Right lobe of liver (tissue), 6 donors: ENCODE data around the gene MYH7B. TPM values are rescaled to one million over a fixed set of nuclear protein-coding genes. Genes with fewer than 3 reads are reported as not detected.

ENCODE experiments used
- ATAC-seq, 4 donors: fragments of 200-7000 bp; cut with Tn5 transposase; one replicate each; pipeline ENCODE4 v1.9.1; 2020; ENCODE audit warnings: mild to moderate bottlenecking in 4 of 4, moderate library complexity in 4 of 4
- DNase-seq, 3 donors: peaks; one replicate each; pipeline ENCODE4 v3.0.0-alpha.2; 2020
- H3K27ac ChIP-seq, 3 donors: fragments of 200-600 bp; one replicate each; pipeline ENCODE4 v1.8.0; 2022
- H3K27me3 ChIP-seq, 2 donors: fragments of 200-600 bp; one replicate each; pipeline ENCODE4 v1.8.0; 2022
- H3K36me3 ChIP-seq, 4 donors: fragments of 200-600 bp; sonication (generic) in 1 of 4; one replicate each; pipeline versions ENCODE4 v1.5.1 to v1.8.0; 2017 to 2022; ENCODE audit warnings: control low read depth in 1 of 4
- H3K4me1 ChIP-seq, 4 donors: fragments of 200-600 bp; sonication (generic) in 1 of 4; one replicate each; pipeline versions ENCODE4 v1.5.1 to v1.8.0; 2017 to 2022; ENCODE audit warnings: control low read depth in 1 of 4
- H3K4me3 ChIP-seq, 3 donors: fragments of 200-600 bp; one replicate each; pipeline ENCODE4 v1.8.0; 2022
- H3K9me3 ChIP-seq, 4 donors: fragments of 200-600 bp; sonication (generic) in 1 of 4; one replicate each; pipeline versions ENCODE4 v1.5.1 to v1.8.0; 2017 to 2022; ENCODE audit warnings: control low read depth in 1 of 4
- POLR2A ChIP-seq: fragments of 450-650 bp; IDR thresholded peaks from one replicate; pipeline ENCODE4 v1.6.1; 2017; ENCODE audit warnings: antibody characterized with exemption, mild to moderate bottlenecking
- WGBS: methylation state at CpG from one replicate; pipeline ENCODE4 v1.1.6; 2018; ENCODE audit warnings: low coverage, low lambda C conversion rate; ENCODE audit not compliant: insufficient coverage; ENCODE audit errors: missing lambda C conversion rate; 5-methylcytosine and 5-hydroxymethylcytosine counted together
- intact Hi-C, 2 donors: fragments of 100-400 bp; cut with DNase I; formaldehyde crosslinking; loops; one replicate each; pipeline versions ENCODE4 v1.11.2 to v1.14.1; 2022
- total RNA-seq, 6 experiments: library from RNA; depleted of rRNA in 2 of 6; stranded (reverse); fragments of >200 nt in 2 of 6; fragmentation: NEBNext Ultra II Directional in 3 of 6; extraction: Animal tissue kit (Norgen Biotek cat#: 25700) in 3 of 6; gene quantifications; one replicate each; pipeline versions ENCODE4 v1.1.0 to v1.2.4, GENCODE V29; 2016 to 2023
- TF ChIP-seq, protein P1 (sequence below), 4 donors: fragments of 200-600 bp in 3 of 4; fragments of 450-650 bp in 1 of 4; IDR thresholded peaks; one replicate each; pipeline versions ENCODE4 v1.5.1 to v1.8.0; 2016 to 2022; ENCODE audit warnings: antibody characterized with exemption in 4 of 4, mild to moderate bottlenecking in 2 of 4
- donor health status: DM: no; HTN: yes; CAD: no.
- donor health status: DM: no; HTN: no; CAD: no.
- donor health status: DM: no; HTN: no; CAD: no.
- donor health status: DM: no; HTN: yes; CAD: no.
- donor health status: DM: no; HTN: yes; CAD: no.

The MYH7B gene
- total RNA-seq, 6 experiments from 2014 or later: 0.11 to 1.0 (median 0.39) TPM; not detected in 1

DNA sequence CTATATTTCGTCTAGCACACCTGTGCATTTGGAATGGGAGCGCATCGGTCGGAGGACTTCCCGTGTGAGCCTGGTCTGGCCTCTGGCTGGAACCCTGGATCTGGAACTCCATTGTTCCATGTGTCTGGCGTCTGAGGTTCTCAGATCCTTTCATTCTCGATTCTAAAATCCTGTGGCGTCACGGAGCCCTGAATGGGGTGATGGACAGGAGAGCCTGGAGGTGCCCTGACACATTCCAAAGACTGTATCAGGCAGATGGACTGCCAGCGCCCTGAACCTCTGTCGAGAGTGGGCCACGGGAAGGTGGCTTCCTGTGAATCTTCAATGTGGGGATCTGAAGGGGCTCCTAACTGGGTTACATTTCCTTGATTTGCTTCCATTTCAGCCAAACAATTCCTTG lies 20.6 kb downstream of the MYH7B start:
- TF ChIP-seq, protein P1, sequence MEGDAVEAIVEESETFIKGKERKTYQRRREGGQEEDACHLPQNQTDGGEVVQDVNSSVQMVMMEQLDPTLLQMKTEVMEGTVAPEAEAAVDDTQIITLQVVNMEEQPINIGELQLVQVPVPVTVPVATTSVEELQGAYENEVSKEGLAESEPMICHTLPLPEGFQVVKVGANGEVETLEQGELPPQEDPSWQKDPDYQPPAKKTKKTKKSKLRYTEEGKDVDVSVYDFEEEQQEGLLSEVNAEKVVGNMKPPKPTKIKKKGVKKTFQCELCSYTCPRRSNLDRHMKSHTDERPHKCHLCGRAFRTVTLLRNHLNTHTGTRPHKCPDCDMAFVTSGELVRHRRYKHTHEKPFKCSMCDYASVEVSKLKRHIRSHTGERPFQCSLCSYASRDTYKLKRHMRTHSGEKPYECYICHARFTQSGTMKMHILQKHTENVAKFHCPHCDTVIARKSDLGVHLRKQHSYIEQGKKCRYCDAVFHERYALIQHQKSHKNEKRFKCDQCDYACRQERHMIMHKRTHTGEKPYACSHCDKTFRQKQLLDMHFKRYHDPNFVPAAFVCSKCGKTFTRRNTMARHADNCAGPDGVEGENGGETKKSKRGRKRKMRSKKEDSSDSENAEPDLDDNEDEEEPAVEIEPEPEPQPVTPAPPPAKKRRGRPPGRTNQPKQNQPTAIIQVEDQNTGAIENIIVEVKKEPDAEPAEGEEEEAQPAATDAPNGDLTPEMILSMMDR (IDR thresholded peaks at IDR 0.05): no peak
- TF ChIP-seq POLR2A: no peak
- peak in 1 of 3 donors; percentile 20 for DNase-seq
- no peak overlapping the region for H3K27ac ChIP-seq
- intact Hi-C loops: no loop called here
- H3K27me3 ChIP-seq: no peaks in the 10 kb centered on the region
- no peaks in the 10 kb centered on the region for H3K36me3 ChIP-seq
- no peaks in the 10 kb centered on the region for H3K9me3 ChIP-seq
- 86% methylated on average over 4 of the region's 12 CpGs for WGBS
- no peak overlapping the region for H3K4me3 ChIP-seq
- ATAC-seq: no peak
- H3K4me1 ChIP-seq: no peaks in the 10 kb centered on the region

DNA sequence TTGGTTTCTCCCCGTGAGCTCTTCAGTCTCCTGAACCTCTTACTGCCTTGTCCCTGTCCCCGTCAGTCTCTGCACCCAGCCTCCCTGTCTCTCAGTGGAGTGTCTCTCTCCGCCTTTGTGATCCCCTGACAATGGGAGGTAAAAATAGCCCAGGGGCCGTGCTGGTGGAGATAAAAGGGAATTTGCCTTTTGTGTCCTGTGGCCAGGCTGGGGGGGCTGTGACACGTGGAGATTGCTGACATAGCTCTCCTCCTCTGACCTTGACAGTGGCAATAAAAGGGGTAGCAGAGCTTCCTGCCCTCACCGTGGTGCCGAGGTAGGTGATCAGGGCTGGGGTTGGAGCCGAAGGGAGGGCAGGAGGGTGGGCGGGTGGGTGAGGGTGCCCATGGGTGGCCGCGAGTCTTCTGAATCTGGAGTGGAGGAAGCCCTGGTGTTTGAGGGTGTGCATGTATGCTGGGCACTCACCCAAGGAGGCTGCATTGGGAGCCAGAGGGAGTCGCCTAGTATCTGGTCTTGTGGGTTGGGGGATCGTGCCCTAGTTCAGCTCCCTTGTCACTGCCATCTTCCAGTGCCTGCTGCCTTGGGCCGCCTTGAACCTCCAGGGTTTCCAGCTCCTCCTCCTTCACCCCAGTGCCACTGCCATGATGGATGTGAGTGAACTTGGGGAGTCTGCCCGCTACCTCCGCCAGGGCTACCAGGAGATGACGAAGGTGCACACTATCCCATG lies 21.9 kb downstream of the MYH7B start:
- DNase-seq (no peak), ATAC-seq (peak in 1 of 4 donors; percentile 8)
- Histone ChIP-seq H3K27me3 (no peaks in the 10 kb centered on the region), H3K4me3 (no peak overlapping the region), H3K4me1 (no peaks in the 10 kb centered on the region), H3K9me3 (no peaks in the 10 kb centered on the region), H3K36me3 (no peaks in the 10 kb centered on the region), H3K27ac (no peak overlapping the region)
- WGBS: 38% methylated on average over 9 of the region's 17 CpGs
- no peak for TF ChIP-seq POLR2A
- TF ChIP-seq, protein P1 (IDR thresholded peaks at IDR 0.05): no peak
- intact Hi-C loops: no loop called here

DNA sequence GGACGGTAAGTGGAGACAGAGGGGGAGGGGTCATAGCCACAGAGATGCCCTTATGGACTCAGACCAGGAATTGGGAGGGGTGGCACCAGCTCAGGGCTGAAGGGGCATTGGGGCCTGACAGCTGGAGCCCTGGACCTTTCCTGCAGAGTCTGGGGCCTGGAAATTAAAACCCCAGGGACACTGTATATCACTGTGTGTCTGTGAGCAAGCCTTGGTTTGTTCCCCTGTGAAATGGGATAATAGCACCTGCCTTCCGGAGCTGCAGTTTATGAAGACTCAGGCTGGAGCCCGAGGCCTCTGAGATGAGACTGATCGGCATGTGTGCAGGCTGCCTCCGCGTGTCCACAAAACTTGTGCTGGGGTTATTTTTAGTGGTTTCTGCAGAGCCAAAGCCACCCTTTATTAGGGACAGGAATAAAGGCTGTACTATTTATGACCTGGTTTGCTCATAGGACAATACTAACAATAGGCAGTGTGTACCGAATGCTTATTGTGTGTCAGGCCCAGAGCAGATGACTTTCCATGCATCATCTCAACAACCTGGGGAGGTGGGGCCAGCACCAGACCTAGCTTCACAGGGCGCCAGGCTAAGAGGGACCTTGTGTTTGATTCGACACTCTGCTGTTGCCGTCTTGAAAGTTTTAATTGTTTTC lies 22.6 kb downstream of the MYH7B start:
- intact Hi-C loops: no loop called here
- Histone ChIP-seq H3K9me3 (no peaks in the 10 kb centered on the region), H3K36me3 (no peaks in the 10 kb centered on the region), H3K27ac (no peak overlapping the region), H3K4me3 (no peak overlapping the region), H3K27me3 (no peaks in the 10 kb centered on the region), H3K4me1 (no peaks in the 10 kb centered on the region)
- TF ChIP-seq POLR2A: no peak
- TF ChIP-seq, protein P1 (IDR thresholded peaks at IDR 0.05): no peak
- DNase-seq (no peak), ATAC-seq (no peak)
- 81% methylated on average over 6 of the region's 10 CpGs for WGBS

DNA sequence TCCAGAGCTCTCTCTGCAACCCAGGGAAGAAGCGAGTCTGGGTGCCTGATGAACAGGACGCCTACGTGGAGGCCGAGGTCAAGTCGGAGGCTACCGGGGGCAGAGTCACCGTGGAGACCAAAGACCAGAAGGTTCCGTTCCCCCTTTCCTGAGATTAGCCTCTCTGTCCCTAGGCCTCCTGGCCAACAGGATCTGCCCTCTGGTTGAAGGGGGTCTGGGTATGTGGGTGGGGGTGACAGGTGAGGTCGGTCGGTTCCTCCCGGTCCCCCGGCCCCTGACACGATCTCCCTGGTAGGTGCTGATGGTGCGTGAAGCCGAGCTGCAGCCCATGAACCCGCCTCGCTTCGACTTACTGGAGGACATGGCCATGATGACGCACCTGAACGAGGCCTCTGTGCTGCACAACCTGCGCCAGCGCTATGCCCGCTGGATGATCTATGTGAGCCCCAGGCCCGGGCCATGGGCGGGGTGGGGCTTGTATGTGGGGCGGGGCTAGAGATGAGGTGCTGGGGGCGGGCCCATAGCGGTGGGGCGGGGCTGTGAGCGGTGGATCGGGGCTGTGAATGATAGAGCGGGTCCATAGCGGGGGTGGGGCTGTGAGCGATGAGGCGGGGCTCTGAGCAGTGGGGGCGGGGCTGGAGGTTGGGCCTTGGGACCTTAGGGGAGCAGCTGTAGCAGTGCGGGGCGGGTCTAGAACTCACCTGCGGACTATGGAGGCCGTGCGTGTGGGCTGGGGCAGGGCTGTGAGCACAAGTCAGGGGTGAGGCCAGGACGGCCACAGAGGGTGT lies 23.9 kb downstream of the MYH7B start:
- no peaks in the 10 kb centered on the region for H3K27me3 ChIP-seq
- H3K36me3 ChIP-seq: no peaks in the 10 kb centered on the region
- H3K4me1 ChIP-seq: no peaks in the 10 kb centered on the region
- no peak overlapping the region for H3K27ac ChIP-seq
- 72% methylated on average over 16 of the region's 42 CpGs for WGBS
- intact Hi-C loops: no loop called here
- ATAC-seq (no peak), DNase-seq (peak in 1 of 3 donors; percentile 12)
- H3K4me3 ChIP-seq: no peak overlapping the region
- no peaks in the 10 kb centered on the region for H3K9me3 ChIP-seq
- TF ChIP-seq, protein P1 (IDR thresholded peaks at IDR 0.05): no peak
- TF ChIP-seq POLR2A: no peak
